EL (cell line): ENCODE results near the gene R3HCC1L.
"Not testable (repeated sequence)": the region's sequence is repeated elsewhere in the genome, so short reads cannot be mapped to it uniquely, and the experiment has no call there.

ENCODE experiments used
- DNase-seq: peaks from one replicate; pipeline ENCODE4 v3.0.0-alpha.2; 2016

R3HCC1L gene

GRCh38 chr10:98133075-98133752 is 1.2 kb upstream of the R3HCC1L start:
- not testable (repeated sequence) for DNase-seq

GRCh38 chr10:98134117-98134430 is 383 bp upstream of the R3HCC1L start:
- DNase-seq: no peak

DNA sequence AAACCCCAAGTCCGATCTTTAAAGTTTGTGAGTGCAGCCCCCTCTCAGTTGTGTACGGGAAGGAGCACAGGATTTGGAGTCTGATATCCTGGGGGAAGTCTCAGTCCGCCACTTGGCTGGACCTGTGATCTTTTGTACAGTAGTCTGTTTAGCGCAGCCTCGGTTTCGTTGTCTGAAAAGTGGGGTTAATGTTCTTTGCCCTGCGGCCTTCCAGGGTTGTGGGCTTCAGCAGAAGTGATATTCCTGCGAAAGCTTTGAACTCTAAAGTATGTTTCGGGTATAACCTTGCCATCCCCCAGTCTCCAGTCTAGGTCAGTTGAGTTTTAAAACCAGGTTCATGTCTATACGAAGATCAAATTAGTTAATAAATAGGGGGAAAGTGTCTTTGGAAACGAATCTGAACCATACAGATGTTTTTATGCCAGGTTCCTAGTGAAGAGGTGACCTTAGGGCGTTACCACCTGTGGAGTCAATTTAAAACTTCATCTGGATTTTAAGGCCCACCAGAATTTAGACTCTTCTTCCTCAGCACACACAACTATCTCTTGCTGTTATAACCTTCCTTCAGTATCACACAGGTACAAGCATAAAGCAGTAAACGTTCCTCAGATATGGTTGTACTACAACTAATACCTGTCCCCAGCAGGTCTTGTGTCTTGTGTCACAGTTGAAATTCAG is 904 bp downstream of the R3HCC1L start:
- no peak for DNase-seq

GRCh38 chr10:98136775-98137174 is 2.3 kb downstream of the R3HCC1L start:
- not testable (repeated sequence) for DNase-seq

GRCh38 chr10:98138031-98138430 is 3.6 kb downstream of the R3HCC1L start:
- no peak for DNase-seq

DNA sequence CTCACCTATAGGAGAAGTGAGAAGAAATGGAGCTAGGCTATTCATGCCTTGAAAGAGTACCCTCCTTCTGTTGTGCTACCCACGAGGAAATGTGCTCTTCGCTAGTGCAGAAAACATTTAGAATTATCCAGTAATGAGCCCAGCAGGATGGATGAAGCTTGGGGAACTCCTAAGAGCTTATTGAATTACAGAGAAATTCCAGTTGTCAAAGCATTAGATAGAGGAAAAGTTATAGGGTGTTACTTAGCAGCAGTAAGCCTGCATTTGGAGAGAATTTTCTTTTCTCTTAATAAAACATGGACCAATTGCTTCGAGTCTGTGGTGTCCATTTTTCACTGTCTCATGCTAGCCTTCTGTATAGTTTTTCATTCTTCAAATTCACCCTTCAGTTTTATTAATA is 5.0 kb downstream of the R3HCC1L start:
- DNase-seq: no peak

DNA sequence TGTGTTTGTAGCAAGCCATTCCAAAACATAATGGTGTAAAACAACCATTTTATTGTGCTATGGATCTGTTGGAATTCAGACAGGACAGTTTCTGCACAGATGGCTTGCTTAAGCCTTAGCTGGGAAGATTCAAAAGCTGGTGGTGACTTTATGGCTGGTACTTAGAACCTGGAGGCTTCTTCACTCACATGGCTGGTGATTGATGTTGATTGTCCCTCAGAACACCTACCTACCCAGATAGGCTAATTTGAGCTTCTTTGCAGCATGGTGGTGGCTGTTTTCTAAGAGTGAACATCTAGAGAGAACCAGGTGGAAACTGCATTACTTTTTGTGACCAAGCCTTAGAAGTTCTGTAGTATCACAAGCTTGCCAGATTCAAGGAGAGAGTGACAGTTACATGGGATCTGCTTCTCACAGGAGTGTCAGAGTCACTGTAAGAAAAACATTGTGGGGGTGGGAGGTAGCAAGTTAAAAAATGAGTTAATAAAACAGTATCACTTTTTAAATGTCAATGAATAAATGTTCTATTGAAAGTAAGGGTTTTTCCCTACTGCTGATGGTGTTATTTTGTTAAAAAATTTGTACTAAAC is 7.1 kb downstream of the R3HCC1L start:
- no peak for DNase-seq

GRCh38 chr10:98144985-98145384 is 10.5 kb downstream of the R3HCC1L start:
- DNase-seq: no peak

DNA sequence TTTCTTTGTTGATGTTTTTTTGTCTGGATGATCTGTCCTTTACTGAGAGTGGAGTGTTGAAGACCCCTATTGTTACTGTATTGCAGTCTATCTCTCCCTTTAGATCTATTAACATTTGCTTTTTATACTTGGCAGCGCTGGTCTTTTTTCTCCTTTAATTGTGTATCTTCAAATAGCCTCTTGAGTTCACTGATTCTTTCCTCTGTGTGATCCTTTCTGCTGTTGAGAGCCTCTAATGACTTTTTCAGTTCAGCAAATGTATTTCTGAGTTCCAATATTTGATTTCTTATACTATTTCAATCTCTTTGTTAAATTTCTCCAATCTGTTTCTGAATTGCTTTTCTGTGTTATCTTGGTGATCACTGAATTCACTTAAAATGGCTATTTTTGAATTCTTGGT is 15.4 kb downstream of the R3HCC1L start:
- DNase-seq: no peak

- peak; percentile 36 for DNase-seq
These were observed 16.1 kb downstream of the R3HCC1L start for GRCh38 chr10:98150544-98150943.

GRCh38 chr10:98152778-98153177 is 18.3 kb downstream of the R3HCC1L start:
- not testable (repeated sequence) for DNase-seq

GRCh38 chr10:98153213-98153958 is 18.9 kb downstream of the R3HCC1L start:
- DNase-seq: not testable (repeated sequence)

DNA sequence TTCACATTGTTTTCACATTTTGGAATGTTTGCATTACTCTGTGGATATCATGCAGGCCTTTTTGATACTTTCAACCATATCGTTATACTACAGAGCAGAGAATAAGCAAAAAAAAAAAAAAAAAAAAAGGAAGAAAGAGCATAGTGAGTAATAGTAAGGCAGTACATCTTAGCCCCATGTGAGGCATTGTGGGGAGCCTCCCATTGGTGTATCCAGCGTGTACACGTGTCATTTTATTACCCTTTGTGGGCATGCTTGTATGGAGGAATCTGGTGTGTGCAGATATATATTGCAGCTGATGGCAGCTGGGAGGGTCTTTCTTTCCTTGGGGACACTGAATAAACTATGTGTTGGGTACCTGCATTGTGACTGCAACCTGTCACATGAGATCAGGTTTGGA is 19.6 kb downstream of the R3HCC1L start:
- DNase-seq: no peak

- no peak for DNase-seq
These were observed 24.1 kb downstream of the R3HCC1L start for GRCh38 chr10:98158576-98158975.

- no peak for DNase-seq
These were observed 29.5 kb downstream of the R3HCC1L start for GRCh38 chr10:98163941-98164340.

GRCh38 chr10:98167191-98167590 is 32.7 kb downstream of the R3HCC1L start:
- DNase-seq: no peak

- no peak for DNase-seq
These were observed 33.7 kb downstream of the R3HCC1L start for GRCh38 chr10:98168147-98168546.

GRCh38 chr10:98168766-98169165 is 34.3 kb downstream of the R3HCC1L start:
- no peak for DNase-seq

- DNase-seq: no peak
These were observed 34.9 kb downstream of the R3HCC1L start for GRCh38 chr10:98169379-98169778.

DNA sequence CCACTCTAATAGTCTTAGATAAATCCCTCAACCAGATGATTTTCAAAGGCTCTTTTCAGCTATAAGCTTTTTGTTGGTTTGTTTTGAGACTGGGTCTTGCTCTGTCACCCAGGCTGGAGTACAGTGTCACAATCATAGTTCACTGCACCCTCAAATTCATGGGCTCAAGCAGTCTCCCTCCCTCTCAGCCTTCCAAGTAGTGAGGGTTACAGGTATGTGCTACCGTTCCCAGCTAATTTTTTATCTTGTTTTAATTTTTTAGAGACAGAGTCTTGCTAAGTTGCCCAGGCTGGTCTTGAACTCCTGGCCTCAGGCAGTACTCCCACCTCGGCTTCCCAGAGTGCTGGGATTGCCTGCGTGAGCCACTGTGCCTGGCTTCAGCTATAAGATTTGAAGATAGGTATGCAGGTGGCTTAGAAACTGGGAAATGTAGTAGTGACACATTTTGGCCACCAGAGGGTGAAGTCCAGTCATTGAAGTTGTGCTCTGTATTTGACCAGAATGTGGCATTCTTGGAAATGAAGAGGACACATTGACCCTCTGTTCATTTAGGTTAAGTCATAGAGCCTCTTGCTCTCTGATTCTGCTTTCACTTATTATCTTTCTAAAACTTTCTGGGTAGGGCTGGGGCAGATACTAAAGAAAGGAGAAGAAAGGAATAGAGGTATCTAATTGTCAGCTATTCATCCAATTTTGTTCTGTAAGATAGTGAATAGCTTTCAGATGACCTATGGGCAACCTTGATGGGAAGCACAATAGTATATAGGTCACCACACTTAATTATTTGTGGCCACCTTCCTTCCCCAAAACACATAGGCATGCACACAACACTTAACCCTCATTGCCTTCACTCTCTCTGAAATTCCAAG is 36.0 kb downstream of the R3HCC1L start:
- DNase-seq: peak; percentile 54

- no peak for DNase-seq
These were observed 37.6 kb downstream of the R3HCC1L start for GRCh38 chr10:98172073-98172472.

GRCh38 chr10:98172495-98172894 is 38.0 kb downstream of the R3HCC1L start:
- DNase-seq: no peak

DNA sequence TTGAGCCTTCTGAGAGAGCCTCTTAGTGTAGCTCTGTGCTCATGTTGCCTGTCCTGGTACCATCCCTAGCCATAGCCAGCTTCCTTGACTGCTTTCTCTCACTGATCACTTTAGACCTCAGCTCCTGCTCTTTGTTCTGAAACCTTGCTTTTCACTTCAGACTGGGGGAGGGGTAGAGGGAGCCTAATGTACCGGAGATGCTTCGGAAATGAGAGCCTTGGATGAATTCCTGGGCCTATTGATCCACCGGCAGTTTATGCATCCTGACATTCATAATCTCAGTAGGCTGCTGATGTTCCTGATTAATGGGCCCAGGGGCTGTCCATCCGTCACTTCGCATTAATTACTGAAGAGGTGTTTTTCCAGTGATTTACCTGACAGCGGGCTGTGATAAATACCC is 38.8 kb downstream of the R3HCC1L start:
- no peak for DNase-seq
